Head of caudate nucleus (tissue), 42 donors: ENCODE results near the gene LRATD1.

ENCODE experiments used
- DNase-seq, 42 donors: peaks; one replicate each; pipeline versions ENCODE4 v3.0.0 to v3.0.0-alpha.2; 2020 to 2021; ENCODE audit warnings: mixed read lengths in 7 of 42
- intact Hi-C: fragments of 100-400 bp; cut with DNase I; formaldehyde crosslinking; loops from one replicate; pipeline ENCODE4 v1.15.0; 2022

LRATD1 gene

GRCh38 chr2:14681608-14682007 is 49.1 kb downstream of the LRATD1 start:
- intact Hi-C loops = no loop called here

More at GRCh38 chr2:14681608-14682007, 49.1 kb downstream of the LRATD1 start:
- DNase-seq = no peak
